ENCODE data around the gene KRT40.

DNA sequence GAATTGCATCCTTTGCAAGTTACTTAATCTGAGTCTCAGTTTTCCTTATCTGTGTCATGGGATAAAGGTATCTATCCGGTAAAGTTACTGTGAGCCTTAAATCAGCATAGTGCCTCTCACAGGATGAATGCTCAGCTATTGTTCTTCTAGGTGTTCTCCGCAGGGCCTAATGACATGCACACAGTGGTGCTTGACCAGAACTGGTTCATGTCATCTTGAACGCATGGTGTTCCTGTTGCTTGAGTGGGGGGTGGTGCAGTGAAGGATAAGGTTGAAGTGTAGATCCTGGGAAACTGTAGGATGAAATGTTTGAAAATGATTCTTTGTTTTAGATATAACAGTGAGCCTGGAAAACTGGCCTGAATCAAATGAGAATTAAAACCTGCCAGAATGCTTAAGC, 4.0 kb downstream of the KRT40 start:
- TF ChIP-seq, protein P1, sequence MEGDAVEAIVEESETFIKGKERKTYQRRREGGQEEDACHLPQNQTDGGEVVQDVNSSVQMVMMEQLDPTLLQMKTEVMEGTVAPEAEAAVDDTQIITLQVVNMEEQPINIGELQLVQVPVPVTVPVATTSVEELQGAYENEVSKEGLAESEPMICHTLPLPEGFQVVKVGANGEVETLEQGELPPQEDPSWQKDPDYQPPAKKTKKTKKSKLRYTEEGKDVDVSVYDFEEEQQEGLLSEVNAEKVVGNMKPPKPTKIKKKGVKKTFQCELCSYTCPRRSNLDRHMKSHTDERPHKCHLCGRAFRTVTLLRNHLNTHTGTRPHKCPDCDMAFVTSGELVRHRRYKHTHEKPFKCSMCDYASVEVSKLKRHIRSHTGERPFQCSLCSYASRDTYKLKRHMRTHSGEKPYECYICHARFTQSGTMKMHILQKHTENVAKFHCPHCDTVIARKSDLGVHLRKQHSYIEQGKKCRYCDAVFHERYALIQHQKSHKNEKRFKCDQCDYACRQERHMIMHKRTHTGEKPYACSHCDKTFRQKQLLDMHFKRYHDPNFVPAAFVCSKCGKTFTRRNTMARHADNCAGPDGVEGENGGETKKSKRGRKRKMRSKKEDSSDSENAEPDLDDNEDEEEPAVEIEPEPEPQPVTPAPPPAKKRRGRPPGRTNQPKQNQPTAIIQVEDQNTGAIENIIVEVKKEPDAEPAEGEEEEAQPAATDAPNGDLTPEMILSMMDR (IDR thresholded peaks at IDR 0.05 in 4 of 5, conservative IDR thresholded peaks at IDR 0.05 in 1 of 5), result no peak
- TF ChIP-seq POLR2A (IDR thresholded peaks at IDR 0.05), result no peak

All from gastrocnemius medialis (tissue), 4 donors.